Adrenal gland (tissue), 12 donors: ENCODE results near the gene COIL. TPM values are rescaled to one million over a fixed set of nuclear protein-coding genes. Genes with fewer than 3 reads are reported as not detected.
A peak's percentile ranks its signal among the peaks of the same experiment; 100 is the strongest.

Experiments used
- DNase-seq, 7 donors: peaks; one replicate each; pipeline ENCODE4 v3.0.0-alpha.2; 2019 to 2020
- H3K27ac ChIP-seq, 5 donors: fragments of 200-600 bp; sonication (generic) in 4 of 5; 1 replicate in 3 of 5; 2 replicates in 2 of 5; pipeline versions ENCODE4 v1.5.1 to v1.8.0; 2016 to 2020; ENCODE audit warnings: mild to moderate bottlenecking in 1 of 5
- H3K27me3 ChIP-seq: fragments of 200-600 bp; 2 replicates; pipeline ENCODE4 v1.8.0; 2021
- H3K36me3 ChIP-seq, 2 donors: fragments of 200-600 bp; replicated peaks in 1 of 2; 1 replicate in 1 of 2; 2 replicates in 1 of 2; pipeline versions ENCODE4 v1.5.1 to v1.8.0; 2018 to 2022
- H3K4me1 ChIP-seq, 2 donors: fragments of 200-600 bp; replicated peaks in 1 of 2; 1 replicate in 1 of 2; 2 replicates in 1 of 2; pipeline versions ENCODE4 v1.5.1 to v1.8.0; 2018 to 2021
- H3K4me3 ChIP-seq, 4 donors: fragments of 200-600 bp; sonication (generic) in 3 of 4; one replicate each; pipeline ENCODE4 v1.5.1; 2016 to 2018
- H3K9me3 ChIP-seq, 3 donors: fragments of 200-600 bp; sonication (generic) in 1 of 3; replicated peaks in 1 of 3; 1 replicate in 2 of 3; 2 replicates in 1 of 3; pipeline versions ENCODE4 v1.5.1 to v1.8.0; 2016 to 2021
- POLR2A ChIP-seq, 2 donors: fragments of 450-650 bp; IDR thresholded peaks; one replicate each; pipeline ENCODE4 v1.6.1; 2017; ENCODE audit warnings: antibody characterized with exemption in 2 of 2, mild to moderate bottlenecking in 2 of 2, moderate library complexity in 1 of 2
- WGBS, 4 donors: extraction: QIAGEN DNeasy Blood & Tissue Kit in 2 of 4; methylation state at CpG; one replicate each; pipeline versions ENCODE4 v1.1.5 to v1.1.7; 2013 to 2017; 5-methylcytosine and 5-hydroxymethylcytosine counted together
- intact Hi-C, 2 donors: fragments of 100-400 bp; cut with DNase I; formaldehyde crosslinking; loops; one replicate each; pipeline versions ENCODE4 v1.14.1 to v1.15.0; 2022 to 2023
- polyA plus RNA-seq, 3 donors: library from polyadenylated mRNA; stranded (reverse); fragments of 200-250 nt in 2 of 3; fragments of 350-450 nt in 1 of 3; fragmentation: Illumina TruSeq in 1 of 3; extraction: RNeasy Lipid Tissue Mini Kit (QIAGEN cat#74804) in 1 of 3; gene quantifications; one replicate each; pipeline ENCODE4 v1.2.3, GENCODE V29; 2013 to 2014
- total RNA-seq, 9 donors: library from RNA; depleted of rRNA in 4 of 9; stranded (reverse); fragments of >200 nt in 4 of 9; fragments of 120-200 nt in 1 of 9; fragmentation: NEBNext Ultra II Directional in 1 of 9; extraction: Animal tissue kit (Norgen Biotek cat#: 25700) in 1 of 9; gene quantifications; one replicate each; pipeline versions ENCODE4 v1.1.0 to v1.2.4, GENCODE V29; 2013 to 2023
- TF ChIP-seq, protein P1 (sequence below), 6 experiments: fragments of 450-650 bp in 4 of 6; fragments of 200-600 bp in 2 of 6; sonication (generic) in 1 of 6; IDR thresholded peaks; 1 replicate in 5 of 6; 2 replicates in 1 of 6; pipeline versions ENCODE4 v1.5.1 to v1.8.0; 2016 to 2021; ENCODE audit warnings: antibody characterized with exemption in 6 of 6, mild to moderate bottlenecking in 2 of 6, moderate library complexity in 1 of 6
- donor health status: healthy with polysubstance abuse.
- donor health status: Bipolar disorder and iron deficiency.
- donor health status: DM: yes; HTN: yes; CAD: no.
- donor health status: DM: no; HTN: no; CAD: no.
- donor health status: DM: no; HTN: no; CAD: no.
- donor health status: DM: yes; HTN: yes; CAD: no.

COIL gene
- total and polyA plus RNA-seq, 12 donors: 4.3 to 16.7 (median 9.0) TPM

DNA sequence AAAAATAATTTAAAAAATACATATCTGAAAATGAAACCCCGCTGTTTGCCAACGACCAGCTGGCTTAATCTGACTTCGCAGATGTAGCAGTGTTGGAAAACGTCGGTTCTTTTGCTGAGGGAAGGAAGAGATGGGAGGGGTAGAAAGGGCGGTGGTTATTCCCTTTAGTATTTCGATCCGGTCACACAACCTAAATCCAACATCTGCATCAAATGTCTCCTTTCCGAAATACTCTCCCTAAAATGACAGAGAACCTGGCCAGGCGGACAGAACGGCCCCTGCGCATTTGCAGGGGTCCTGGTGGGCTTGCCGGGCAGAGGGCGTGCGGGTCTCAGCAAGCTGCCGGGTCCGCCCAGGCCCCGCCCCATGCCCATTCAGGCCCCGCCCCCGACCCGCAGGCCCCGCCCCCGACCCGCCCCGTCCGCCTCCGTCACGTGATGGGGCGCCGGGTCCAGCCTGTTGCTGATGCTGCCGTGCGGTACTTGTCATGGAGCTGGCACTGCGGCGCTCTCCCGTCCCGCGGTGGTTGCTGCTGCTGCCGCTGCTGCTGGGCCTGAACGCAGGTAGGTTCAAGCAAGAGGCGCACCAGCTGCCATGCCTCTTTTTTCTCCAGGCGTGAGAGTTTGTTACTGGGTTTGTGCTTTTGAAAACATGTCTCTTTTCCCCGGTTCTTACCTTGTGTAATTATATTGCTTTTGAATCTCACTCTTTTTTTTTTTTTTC lies 17.0 kb upstream of the COIL start, which contains the start of gene SCPEP1:
SCPEP1 (plus strand) TSS at position 459 of the 723 bp plus-strand sequence; CDS start at position 488, 29 bp downstream.
- Histone ChIP-seq H3K4me1 (peaks cover 10 to 30% of the 10 kb centered on the region in 2 donors), H3K27ac (peak within 1 kb of the TSS; percentile 16 to 85 (median 70)), H3K27me3 (no peaks in the 10 kb centered on the region), H3K9me3 (no peaks in the 10 kb centered on the region), H3K36me3 (peaks cover 0 to 8% of the 10 kb centered on the region in 2 donors), H3K4me3 (peak within 1 kb of the TSS in 3 of 4 donors; percentile 4 to 73 (median 50))
- intact Hi-C loops: no loop called here
- peak; percentile 87 to 94 (median 89) for DNase-seq
- peak; percentile 85 to 94 for TF ChIP-seq POLR2A (IDR thresholded peaks at IDR 0.05)
- TF ChIP-seq, protein P1, sequence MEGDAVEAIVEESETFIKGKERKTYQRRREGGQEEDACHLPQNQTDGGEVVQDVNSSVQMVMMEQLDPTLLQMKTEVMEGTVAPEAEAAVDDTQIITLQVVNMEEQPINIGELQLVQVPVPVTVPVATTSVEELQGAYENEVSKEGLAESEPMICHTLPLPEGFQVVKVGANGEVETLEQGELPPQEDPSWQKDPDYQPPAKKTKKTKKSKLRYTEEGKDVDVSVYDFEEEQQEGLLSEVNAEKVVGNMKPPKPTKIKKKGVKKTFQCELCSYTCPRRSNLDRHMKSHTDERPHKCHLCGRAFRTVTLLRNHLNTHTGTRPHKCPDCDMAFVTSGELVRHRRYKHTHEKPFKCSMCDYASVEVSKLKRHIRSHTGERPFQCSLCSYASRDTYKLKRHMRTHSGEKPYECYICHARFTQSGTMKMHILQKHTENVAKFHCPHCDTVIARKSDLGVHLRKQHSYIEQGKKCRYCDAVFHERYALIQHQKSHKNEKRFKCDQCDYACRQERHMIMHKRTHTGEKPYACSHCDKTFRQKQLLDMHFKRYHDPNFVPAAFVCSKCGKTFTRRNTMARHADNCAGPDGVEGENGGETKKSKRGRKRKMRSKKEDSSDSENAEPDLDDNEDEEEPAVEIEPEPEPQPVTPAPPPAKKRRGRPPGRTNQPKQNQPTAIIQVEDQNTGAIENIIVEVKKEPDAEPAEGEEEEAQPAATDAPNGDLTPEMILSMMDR (IDR thresholded peaks at IDR 0.05): no peak
- 0 to 1% (median 0%) methylated on average over 21 to 42 of the region's 42 CpGs for WGBS, 4 donors

DNA sequence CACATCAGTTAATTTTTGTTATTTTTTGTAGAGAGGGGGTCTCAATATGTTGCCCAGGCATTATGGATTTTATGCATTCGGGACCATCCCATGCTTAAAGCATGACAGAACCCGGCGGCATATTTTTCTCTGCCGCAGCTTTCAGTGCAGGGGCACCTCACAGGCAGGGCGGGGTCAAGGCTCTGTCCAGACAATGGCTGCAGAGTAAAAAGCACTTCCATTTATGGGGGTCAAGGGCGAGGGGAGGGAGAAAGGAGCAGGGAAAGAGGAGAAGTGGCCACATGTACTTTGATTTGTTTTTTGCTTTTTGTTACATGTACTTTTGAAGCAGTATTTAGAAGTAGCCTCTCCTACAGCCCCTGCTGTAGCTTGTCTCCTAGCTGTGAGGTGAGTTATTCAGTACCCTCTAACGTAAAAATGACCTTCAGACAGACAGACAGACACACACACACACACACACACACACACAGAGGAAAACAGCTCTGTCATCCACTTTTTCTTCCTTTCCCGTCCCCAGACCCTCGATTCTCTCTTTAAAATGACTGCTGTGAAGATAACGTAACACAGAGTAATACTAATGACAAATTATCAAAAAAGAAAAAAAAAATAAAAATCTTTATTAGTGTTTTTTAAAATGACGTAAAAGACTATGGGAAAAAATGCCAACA lies 16.2 kb upstream of the COIL start:
- H3K4me3 ChIP-seq: peak overlapping the region in 2 of 4 donors; percentile 50 to 73
- no peaks in the 10 kb centered on the region for H3K9me3 ChIP-seq
- no peaks in the 10 kb centered on the region for H3K27me3 ChIP-seq
- intact Hi-C loops: no loop called here
- H3K27ac ChIP-seq: peak overlapping the region in 3 of 5 donors; percentile 26 to 78 (median 70)
- peaks cover 0 to 8% of the 10 kb centered on the region in 2 donors for H3K36me3 ChIP-seq
- peaks cover 10 to 30% of the 10 kb centered on the region in 2 donors for H3K4me1 ChIP-seq
- peak in 6 of 7 donors; percentile 35 to 60 (median 42) for DNase-seq
- TF ChIP-seq, protein P1 (IDR thresholded peaks at IDR 0.05): no peak
- no peak for TF ChIP-seq POLR2A (IDR thresholded peaks at IDR 0.05)
- WGBS, 4 donors: 21 to 33% (median 23%) methylated on average over 11 of the region's 11 CpGs

DNA sequence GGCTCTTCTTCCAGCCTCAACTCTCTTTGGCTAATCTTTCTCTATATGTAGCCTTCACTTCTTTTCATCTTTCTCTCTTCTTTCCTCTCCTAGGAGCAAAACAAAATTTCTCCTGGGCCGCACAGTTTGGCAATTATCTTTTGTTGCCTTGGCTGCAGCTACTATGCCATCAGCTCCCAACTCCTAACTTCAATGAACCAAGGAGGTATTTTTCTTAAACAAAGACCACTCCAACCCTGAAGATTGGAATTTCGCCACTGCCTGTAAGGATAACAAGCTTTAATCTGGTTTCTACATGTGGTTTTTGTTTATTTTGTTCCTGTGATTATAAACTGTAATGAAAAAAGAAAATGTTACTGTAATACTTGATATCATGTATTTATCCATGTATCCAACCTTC lies 14.8 kb upstream of the COIL start:
- no peak overlapping the region for H3K27ac ChIP-seq
- WGBS, 4 donors: 86 to 90% (median 88%) methylated on average over 2 of the region's 2 CpGs
- no peak for TF ChIP-seq POLR2A (IDR thresholded peaks at IDR 0.05)
- TF ChIP-seq, protein P1 (IDR thresholded peaks at IDR 0.05): no peak
- DNase-seq: peak in 1 of 7 donors; percentile 14
- H3K9me3 ChIP-seq: no peaks in the 10 kb centered on the region
- H3K4me1 ChIP-seq: peaks cover 10 to 21% of the 10 kb centered on the region in 2 donors
- H3K27me3 ChIP-seq: no peaks in the 10 kb centered on the region
- H3K4me3 ChIP-seq: no peak overlapping the region
- H3K36me3 ChIP-seq: no peaks in the 10 kb centered on the region
- intact Hi-C loops: no loop called here

DNA sequence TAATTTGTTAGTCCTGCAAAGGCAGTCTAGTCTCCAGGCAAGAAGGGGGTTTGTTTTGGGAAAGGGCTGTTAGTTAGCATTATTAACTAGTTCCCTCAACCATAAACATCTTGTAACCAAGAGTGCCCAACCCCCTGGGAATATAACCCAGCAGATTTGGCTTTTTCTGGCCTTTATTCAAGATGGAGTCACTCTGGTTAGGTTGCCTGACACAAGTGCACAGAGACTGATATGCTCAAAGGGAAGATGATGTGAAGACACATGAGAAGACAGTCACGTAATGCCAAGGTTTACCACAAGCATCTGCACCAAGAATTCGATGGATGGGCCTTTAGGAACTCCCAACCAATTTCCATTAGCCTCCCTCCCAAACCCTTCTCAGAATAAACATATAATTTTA lies 13.2 kb upstream of the COIL start:
- Histone ChIP-seq H3K27ac (no peak overlapping the region), H3K4me1 (peaks cover 7 to 8% of the 10 kb centered on the region in 2 donors), H3K27me3 (no peaks in the 10 kb centered on the region), H3K36me3 (no peaks in the 10 kb centered on the region), H3K4me3 (no peak overlapping the region), H3K9me3 (no peaks in the 10 kb centered on the region)
- intact Hi-C loops: no loop called here
- peak in 1 of 7 donors; percentile 11 for DNase-seq
- no peak for TF ChIP-seq POLR2A (IDR thresholded peaks at IDR 0.05)
- TF ChIP-seq, protein P1 (IDR thresholded peaks at IDR 0.05): no peak
- 85 to 94% (median 94%) methylated on average over 2 of the region's 2 CpGs for WGBS, 4 donors
